DMS 273 treated with DMSO at 0.1 percent for 48 hours (cell line): ENCODE data around the gene SNRNP70.
"Not testable (repeated sequence)": the region's sequence is repeated elsewhere in the genome, so short reads cannot be mapped to it uniquely, and the experiment has no call there.

ENCODE experiments used
- DNase-seq: peaks from one replicate; lab custom pipeline; 2025; lab: John Stamatoyannopoulos, UW

Gene SNRNP70

GRCh38 chr19:49064768-49065611 is 20.3 kb upstream of the SNRNP70 start, which contains the start of gene NTF4:
TSS of gene NTF4 (minus strand) at chr19:49064818. CDS start at chr19:49061997, 2,821 bp downstream.
- DNase-seq: no peak

GRCh38 chr19:49065905-49066512 is 19.2 kb upstream of the SNRNP70 start:
- no peak for DNase-seq

GRCh38 chr19:49067554-49067953 is 17.7 kb upstream of the SNRNP70 start:
- DNase-seq: no peak

GRCh38 chr19:49069026-49069425 is 16.2 kb upstream of the SNRNP70 start:
- DNase-seq: no peak

- DNase-seq: no peak
Observed at GRCh38 chr19:49070416-49070815, 14.8 kb upstream of the SNRNP70 start.

- no peak for DNase-seq
Observed at GRCh38 chr19:49071860-49072547, 13.2 kb upstream of the SNRNP70 start.

GRCh38 chr19:49073514-49074378 is 11.5 kb upstream of the SNRNP70 start:
- no peak for DNase-seq

- not testable (repeated sequence) for DNase-seq
Observed at GRCh38 chr19:49074869-49075268, 10.4 kb upstream of the SNRNP70 start.

GRCh38 chr19:49080392-49080791 is 4.9 kb upstream of the SNRNP70 start:
- no peak for DNase-seq

- DNase-seq: no peak
Observed at GRCh38 chr19:49081273-49081672, 4.0 kb upstream of the SNRNP70 start.

GRCh38 chr19:49084206-49085019 is 838 bp upstream of the SNRNP70 start:
- peak; percentile 17 for DNase-seq

- no peak for DNase-seq
Observed at GRCh38 chr19:49085868-49086232, 599 bp downstream of the SNRNP70 start.

GRCh38 chr19:49086296-49086695 is 1.0 kb downstream of the SNRNP70 start:
- DNase-seq: no peak

GRCh38 chr19:49091391-49092038 is 6.3 kb downstream of the SNRNP70 start:
- DNase-seq: no peak

- no peak for DNase-seq
Observed at GRCh38 chr19:49092686-49093085, 7.4 kb downstream of the SNRNP70 start.

GRCh38 chr19:49094505-49095482 is 9.5 kb downstream of the SNRNP70 start:
- no peak for DNase-seq

- peak; percentile 55 for DNase-seq
Observed at GRCh38 chr19:49097453-49098288, 12.4 kb downstream of the SNRNP70 start.

- DNase-seq: no peak
Observed at GRCh38 chr19:49098795-49099194, 13.5 kb downstream of the SNRNP70 start.
